Erythroblast (primary cell): ENCODE data around the gene NFIX.

Source experiments
- GATA1 ChIP-seq: IDR thresholded peaks from 2 replicates; pipeline ENCODE4 v1.6.1; 2011; ENCODE audit warnings: low read depth, mild to moderate bottlenecking, control low read depth, low read length, moderate library complexity
- POLR2A ChIP-seq: IDR thresholded peaks from 2 replicates; pipeline ENCODE4 v1.6.1; 2011; ENCODE audit warnings: mild to moderate bottlenecking, low read length

DNA sequence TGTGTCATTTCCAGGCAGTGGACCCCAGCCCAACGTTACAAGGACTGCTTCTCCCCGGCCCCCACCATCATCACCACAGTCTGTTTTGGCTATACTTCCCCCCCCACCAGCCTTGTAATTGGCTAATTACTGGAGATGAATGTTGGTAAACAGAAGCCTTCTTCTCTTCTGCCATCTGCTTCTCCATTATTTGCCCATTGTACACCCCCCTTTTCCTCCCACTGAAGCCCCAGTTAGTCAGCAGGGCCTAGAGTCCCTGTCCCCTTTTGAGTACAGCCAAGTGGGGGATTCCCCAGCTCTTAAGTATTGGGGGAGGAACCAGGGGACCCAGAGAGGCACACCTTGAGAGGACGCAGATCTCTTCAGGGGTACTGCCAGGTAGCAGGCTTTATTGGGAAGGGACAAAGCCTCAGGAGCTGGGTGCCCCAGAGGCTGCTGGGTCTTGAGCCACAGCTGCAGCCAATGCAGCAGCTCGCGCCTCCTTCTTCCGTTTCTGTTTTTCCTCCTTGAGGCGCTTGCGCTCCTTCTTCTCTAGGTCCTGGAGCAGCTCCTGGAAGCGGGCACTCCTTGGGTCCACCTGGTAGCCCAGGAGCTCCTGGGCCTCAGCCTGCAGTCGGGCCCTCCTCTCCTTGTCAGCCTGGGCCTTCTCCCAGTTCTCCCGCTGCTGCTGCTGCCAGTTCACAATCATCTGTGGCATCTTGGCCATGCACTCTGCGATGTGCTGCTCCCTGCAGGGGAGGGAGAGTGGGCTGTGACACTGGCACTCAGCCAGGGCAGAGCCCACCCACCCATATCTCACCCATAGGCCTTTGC lies 41.3 kb upstream of the NFIX start:
- peak; percentile 60 for TF ChIP-seq POLR2A
- TF ChIP-seq GATA1, result no peak
